GM18951 (cell line): ENCODE data around the gene SLC45A2.

ENCODE experiments used
- POLR2A ChIP-seq: IDR thresholded peaks from 4 replicates; pipeline ENCODE4 v1.6.1; 2011; ENCODE audit warnings: mild to moderate bottlenecking; ENCODE audit not compliant: insufficient read length, insufficient read depth; ENCODE audit errors: extremely low read depth
- in situ Hi-C: fragments of 300-500 bp; cut with MboI; formaldehyde crosslinking; loops from one replicate; pipeline ENCODE4 v1.12.0; 2022; ENCODE audit warnings: low sequenced_read_pairs, mixed read lengths, inconsistent platforms; ENCODE audit not compliant: unreplicated experiment

Gene SLC45A2

GRCh38 chr5:34002629-34003328 lies 18.3 kb upstream of the SLC45A2 start:
- TF ChIP-seq POLR2A, result no peak
- in situ Hi-C loops, result no loop called here

DNA sequence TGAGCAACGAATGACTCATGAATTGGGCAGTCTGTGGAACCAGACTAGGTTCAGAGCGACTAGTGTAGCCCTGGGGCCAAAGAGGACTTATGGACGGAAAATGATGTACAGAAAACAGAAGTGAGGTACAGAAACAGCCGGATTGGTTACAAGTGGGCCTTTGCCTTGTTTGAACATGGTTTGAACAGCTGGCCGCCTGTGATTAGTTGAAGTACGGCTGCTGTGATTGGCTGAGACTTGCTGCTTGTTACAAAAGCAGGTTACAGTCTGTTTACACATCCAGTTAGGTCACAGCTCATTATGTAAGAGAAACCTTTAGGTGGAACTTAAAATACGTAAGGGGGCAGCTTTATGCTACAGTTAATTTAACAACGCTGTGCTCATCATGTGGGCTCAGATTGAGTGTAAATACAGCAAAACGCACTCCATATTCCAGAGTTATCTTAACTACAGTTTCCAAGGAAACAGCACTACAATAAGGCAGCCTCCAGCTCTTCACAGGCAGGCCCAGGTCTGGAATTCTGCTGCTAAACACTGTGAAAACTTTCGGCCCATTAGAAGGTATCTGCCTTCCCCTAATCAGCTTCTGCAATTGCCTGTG lies 16.8 kb upstream of the SLC45A2 start:
- in situ Hi-C loops, result no loop called here
- TF ChIP-seq POLR2A, result no peak

DNA sequence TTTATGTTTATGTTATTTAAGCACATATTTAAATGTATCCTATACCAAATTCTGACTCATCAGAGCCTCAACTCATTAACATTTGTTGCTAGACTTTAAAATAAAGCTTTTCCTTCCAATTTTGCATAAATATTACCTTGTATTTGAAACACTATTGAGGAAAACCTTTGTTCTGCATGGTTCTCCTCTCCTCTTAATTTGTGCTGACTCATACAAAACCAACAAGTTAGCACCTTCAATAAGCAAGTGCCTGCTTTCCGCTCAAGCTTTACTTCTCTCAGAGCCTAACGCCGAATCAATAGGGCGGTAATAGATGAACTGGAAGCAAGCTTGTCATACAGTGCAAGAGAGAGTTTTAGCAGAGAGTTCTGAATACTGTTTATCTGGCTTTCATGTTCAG lies 15.5 kb upstream of the SLC45A2 start:
- in situ Hi-C loops, result loop anchor here (10.0 kb wide), 1 partner anchor 465 kb away; no protein-coding TSS in a partner anchor
- no peak for TF ChIP-seq POLR2A

DNA sequence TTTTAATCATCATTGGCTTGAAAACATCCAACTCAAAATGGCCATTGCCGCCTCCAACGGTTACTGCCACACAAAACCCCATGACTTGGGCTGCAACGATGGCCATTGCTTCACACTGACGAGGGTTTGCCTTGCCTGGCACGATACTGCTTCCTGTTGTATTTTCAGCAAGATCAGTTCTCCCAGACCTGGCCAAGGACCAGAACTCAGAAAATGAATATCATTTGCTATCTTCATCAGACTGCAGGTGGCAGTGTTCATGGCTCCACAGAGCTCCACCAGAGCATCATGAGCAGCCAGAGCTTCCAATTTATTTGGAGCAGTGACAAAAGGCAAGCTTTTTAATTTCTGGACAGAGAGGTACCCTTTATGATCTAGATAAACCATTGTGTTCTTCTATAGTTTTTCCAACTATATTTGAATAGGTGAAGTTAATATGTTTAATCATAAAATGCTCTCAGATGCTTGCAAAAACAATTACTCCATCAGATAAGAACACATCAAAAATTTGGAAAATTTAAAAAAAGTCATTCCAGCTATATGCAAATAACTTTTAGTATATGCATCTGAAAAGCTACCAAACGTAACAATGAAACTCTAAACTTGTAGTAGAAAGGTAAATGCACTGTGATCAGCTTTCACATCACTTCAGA lies 13.0 kb upstream of the SLC45A2 start:
- in situ Hi-C loops, result loop anchor here (10.0 kb wide), 1 partner anchor 467 kb away; no protein-coding TSS in a partner anchor
- TF ChIP-seq POLR2A, result no peak

GRCh38 chr5:33995865-33996264 lies 11.4 kb upstream of the SLC45A2 start:
- TF ChIP-seq POLR2A, result no peak
- in situ Hi-C loops, result loop anchor here (10.0 kb wide), 1 partner anchor 469 kb away; no protein-coding TSS in a partner anchor

DNA sequence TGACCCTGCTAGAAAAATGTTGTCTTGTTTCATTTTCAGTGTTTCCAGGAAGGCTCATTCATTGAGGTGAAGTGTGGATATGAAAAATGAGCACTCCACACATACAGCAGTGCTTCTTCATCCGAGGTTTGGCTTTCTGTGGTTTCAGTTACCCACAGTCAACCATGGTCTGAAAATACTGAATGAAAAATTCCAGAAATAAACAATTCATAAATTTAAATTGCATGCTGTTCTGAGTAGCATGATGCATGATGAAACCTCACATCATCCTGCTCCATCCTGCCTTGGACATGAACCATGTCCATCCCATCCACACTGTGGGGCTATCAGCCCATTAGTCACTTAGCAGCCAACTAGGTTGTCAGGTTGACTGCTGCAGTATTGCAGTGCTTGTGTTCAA lies 10.4 kb upstream of the SLC45A2 start:
- no peak for TF ChIP-seq POLR2A
- in situ Hi-C loops, result loop anchor here (10.0 kb wide), 1 partner anchor 470 kb away; no protein-coding TSS in a partner anchor

DNA sequence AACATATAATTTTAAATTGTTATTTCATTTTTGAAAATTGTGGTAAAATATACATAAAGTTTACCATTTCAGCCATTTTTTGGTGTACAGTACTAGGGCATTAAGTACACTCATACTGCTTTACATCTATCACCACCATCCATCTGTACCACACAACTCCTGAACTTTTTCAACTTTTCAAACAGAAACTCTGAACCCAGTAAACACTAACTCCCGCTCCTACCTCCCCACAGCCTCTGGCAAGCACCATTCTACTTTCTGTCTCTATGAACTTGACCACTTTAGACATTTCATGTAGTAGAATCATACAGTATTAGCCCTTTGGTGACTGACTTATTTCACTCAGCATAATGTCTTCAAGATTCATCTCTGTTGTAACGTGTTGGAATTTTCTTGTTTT lies 8.4 kb upstream of the SLC45A2 start:
- in situ Hi-C loops, result loop anchor here (10.0 kb wide), 1 partner anchor 472 kb away; no protein-coding TSS in a partner anchor
- TF ChIP-seq POLR2A, result no peak

GRCh38 chr5:33985447-33985846 lies 954 bp upstream of the SLC45A2 start:
- TF ChIP-seq POLR2A, result no peak
- in situ Hi-C loops, result no loop called here

GRCh38 chr5:33984178-33984577 lies 315 bp downstream of the SLC45A2 start:
- no peak for TF ChIP-seq POLR2A
- in situ Hi-C loops, result no loop called here

GRCh38 chr5:33981408-33982162 lies 2.9 kb downstream of the SLC45A2 start:
- TF ChIP-seq POLR2A, result no peak
- in situ Hi-C loops, result no loop called here

- TF ChIP-seq POLR2A, result no peak
- in situ Hi-C loops, result no loop called here
These were observed 4.5 kb downstream of the SLC45A2 start for GRCh38 chr5:33980030-33980429.

GRCh38 chr5:33978306-33978705 lies 6.2 kb downstream of the SLC45A2 start:
- in situ Hi-C loops, result no loop called here
- no peak for TF ChIP-seq POLR2A

DNA sequence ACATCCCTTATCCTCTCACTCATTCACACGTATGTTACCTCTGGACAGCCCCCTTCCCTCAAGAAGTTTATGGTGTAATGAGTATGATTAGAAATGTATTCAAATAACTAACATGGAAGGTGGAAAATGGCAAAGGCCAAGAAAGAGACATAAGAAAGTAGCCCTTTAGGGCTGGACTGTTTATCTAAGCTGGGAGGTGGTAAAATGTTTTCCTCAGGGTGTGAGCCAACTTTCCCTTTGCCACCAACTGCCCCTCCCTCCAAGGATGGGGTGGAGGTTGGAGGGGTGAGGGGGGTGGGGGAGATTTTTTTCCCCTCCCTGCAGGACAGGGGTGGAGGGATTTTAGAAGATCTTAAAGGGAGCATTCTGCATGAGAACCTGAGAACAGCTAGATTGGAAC lies 8.2 kb downstream of the SLC45A2 start:
- no peak for TF ChIP-seq POLR2A

GRCh38 chr5:33975852-33976251 lies 8.6 kb downstream of the SLC45A2 start:
- no peak for TF ChIP-seq POLR2A
- in situ Hi-C loops, result no loop called here

More for the DNA sequence above, 8.2 kb downstream of the SLC45A2 start:
- in situ Hi-C loops, result no loop called here
